Measurements from ENCODE around the gene ATP1A2.

DNA sequence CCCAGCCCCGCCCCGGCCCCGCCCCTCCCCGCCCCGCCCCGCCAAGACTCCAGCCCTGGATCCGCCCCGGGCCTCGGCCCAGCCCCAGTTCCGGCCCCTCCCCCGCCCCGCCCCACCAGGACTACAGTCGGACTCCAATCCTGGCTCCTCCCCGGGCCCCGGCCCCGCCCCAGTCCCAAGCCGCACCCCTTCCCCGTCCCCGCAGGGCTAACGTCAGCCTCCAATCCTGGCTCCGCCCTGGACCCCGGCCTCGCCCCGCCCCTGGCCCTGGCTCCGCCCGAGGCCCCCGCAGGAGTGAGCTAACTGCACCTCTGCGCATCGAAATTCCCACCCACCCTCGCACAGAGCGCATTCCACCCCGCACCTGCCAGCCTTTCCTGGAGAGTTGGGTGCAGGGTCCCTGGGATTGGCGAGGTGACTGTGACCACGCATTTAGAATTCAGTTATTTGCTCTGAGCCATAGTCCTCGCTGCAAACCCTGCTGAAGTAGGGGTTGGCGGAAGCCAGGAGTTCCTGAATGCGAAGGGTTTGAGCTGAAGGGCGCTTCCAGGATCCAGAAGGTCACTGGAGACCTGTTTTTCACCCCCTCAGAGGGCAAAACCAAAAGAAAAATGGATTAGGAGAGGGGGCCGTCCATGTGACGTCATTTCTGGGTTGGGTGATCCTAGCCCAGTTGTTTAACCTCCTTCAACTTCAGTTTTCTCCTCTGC, 16.6 kb upstream of the ATP1A2 start:
- TF ChIP-seq, protein P1, sequence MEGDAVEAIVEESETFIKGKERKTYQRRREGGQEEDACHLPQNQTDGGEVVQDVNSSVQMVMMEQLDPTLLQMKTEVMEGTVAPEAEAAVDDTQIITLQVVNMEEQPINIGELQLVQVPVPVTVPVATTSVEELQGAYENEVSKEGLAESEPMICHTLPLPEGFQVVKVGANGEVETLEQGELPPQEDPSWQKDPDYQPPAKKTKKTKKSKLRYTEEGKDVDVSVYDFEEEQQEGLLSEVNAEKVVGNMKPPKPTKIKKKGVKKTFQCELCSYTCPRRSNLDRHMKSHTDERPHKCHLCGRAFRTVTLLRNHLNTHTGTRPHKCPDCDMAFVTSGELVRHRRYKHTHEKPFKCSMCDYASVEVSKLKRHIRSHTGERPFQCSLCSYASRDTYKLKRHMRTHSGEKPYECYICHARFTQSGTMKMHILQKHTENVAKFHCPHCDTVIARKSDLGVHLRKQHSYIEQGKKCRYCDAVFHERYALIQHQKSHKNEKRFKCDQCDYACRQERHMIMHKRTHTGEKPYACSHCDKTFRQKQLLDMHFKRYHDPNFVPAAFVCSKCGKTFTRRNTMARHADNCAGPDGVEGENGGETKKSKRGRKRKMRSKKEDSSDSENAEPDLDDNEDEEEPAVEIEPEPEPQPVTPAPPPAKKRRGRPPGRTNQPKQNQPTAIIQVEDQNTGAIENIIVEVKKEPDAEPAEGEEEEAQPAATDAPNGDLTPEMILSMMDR (IDR thresholded peaks at IDR 0.05; ENCODE audit: insufficient read depth, low read length, poor library complexity, severe bottlenecking) = no peak
- TF ChIP-seq EZH2phosphoT487 (conservative IDR thresholded peaks at IDR 0.05; ENCODE audit: low read length) = no peak

Measured in SU-DHL-6 (cell line).